GM19351 (cell line): ENCODE results near the gene GPR25.
"Not testable (repeated sequence)": the region's sequence is repeated elsewhere in the genome, so short reads cannot be mapped to it uniquely, and the experiment has no call there.

Source experiments
- ATAC-seq: cut with Tn5 transposase; IDR thresholded peaks from one replicate; pipeline ENCODE4 v1.9.1; 2021; ENCODE audit warnings: mild to moderate bottlenecking, moderate library complexity; ENCODE audit not compliant: unreplicated experiment

GPR25 gene

DNA sequence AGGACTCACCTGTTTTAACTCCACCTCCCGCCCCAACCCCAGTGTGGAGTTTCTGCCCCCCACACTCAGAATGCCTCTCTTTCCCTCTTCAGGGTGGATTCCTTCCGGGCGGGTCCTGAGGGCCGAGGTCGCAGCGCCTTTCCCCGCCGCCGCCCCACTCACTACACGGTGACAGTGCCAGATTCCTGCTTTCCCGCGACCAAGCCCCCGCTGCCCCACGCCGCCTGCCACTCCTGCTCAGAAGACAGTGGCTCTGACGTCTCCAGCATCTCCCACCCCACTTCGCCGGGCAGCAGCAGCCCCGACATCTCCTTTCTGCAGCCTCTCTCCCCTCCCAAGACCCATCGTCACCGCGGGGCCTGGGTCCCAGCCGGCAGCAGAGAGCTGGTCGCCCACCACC is 38.6 kb downstream of the GPR25 start:
- ATAC-seq: no peak

DNA sequence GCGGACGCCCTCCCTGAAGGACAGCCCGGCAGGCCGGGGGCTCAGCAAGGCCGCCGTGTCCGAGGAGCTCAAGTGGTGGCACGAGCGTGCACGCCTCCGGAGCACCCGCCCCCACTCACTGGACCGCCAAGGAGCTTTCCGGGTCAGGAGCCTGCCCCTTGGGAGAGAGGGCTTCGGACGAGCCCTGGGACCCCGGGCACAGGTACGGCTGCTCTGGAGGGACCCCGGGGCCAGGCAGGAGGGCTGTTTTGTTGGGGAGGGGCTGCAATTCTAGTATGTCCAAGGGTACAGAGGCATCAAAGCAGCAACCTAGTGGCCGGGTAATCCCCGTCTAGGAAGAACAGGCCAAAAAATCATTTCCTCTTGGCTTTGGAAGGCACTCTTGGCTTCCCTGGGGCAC is 39.2 kb downstream of the GPR25 start:
- ATAC-seq: not testable (repeated sequence)

DNA sequence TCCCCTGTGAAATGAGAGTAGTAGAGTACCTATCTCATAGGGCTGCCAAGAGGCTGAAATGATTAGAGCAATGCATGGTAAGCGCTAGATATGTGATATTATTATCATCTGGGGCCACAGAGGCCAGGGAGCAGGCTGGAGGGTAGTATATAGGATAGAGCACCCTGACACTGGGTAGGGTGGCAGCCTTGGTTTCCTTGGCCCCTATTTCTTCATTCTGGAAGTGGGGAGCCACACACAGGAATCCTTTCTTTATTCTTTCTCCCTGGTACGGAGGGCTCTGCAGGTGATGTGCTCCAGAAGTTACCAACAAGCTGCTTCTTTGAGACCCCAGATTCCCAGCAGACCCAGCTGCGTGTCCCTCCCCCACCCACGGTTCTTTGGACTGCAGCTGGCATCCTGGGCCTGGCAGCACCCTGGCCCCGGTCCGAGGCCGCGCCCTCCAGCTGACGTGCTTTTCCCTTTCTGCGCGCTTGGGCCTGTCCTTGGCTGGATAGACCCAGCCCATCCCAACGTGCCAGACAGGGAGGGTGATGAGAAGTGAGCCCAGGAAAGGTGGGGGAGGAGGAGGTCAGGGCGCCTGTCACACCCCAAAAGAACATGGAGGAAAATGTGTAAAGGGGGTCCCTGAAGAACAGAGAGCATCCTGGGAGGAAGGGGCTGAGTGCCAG is 40.1 kb downstream of the GPR25 start:
- ATAC-seq: no peak

DNA sequence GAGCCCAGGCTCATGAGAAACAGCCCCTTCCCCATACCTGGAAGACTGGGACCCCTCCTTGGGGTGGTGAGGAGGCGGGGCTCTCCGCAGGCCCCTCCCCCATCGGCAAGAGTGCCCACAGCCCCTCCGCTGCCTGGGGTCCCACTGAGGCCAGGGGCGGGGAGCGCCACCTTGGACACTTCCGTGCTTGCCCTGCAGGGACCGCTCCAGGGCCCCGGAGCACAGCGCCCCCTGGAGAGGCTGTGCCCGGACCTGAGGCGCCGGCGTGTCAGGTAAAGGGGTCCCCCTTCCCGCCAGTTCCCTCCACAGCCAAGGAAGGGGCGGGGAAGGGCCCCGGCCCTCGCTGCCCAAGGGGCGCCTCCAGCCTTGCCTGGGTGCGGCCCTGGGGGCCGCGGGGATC is 43.4 kb downstream of the GPR25 start:
- ATAC-seq: no peak

DNA sequence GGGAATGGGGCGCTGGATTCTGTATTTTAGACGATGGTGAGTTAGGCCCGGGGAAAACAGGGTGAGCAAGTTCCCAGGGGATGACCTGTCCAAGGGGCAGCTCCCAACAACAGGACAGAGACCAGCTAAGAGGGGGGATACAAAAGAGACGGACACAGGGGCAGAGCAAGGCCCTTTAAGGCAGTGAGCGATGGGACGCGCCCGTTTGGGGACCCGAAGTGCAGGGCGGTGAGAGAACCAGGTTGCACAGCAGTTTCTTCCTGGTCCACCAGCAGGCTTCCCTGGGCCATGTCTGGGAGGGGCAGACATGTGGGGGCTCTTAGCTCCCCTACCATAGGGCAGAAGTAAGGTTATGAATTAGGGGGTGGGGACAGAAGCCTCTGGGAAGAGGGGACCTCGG is 43.9 kb downstream of the GPR25 start:
- ATAC-seq: no peak

DNA sequence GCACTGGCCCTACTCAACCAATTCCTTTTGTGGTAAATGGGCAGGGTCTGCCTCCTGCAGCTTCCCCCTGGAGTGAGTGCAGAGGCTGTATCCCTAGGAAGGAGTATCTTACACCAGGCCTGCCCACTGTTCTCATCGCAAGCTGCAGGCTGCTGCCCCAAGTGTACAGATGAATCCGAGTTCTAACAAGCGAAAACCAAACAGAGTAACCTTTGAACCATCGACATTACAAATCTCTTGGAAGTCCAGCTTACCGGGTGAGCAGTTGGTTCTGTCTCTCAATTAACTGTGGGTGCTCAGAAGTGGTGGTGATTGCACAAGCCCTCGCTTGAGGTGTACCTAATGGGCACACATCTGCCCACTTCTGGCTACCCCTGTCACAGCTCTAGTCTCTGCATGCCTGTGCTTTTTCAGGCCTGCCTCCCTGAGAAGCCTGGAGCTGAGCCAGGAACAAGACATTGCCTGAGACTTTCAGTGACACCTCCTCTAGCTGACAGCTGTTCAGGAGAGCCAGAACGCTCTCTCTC is 44.6 kb downstream of the GPR25 start:
- no peak for ATAC-seq

DNA sequence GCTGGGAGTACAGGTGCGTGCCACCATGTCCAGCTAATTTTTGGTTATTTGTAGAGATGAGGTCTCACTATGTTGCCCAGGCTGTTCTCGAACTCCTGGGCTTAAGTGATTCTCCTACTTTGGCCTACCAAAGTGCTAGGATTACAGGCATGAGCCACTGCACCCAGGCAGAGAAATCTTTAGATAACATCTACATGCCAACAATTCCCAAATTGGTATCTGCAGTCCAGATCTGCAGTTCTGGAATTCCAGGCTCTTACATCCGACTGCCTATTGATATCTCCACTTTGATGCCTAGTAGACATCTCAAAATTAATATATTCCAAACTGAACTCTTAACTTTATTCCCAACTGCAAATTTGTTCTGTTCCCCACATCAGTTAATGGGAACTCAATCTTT is 45.2 kb downstream of the GPR25 start:
- ATAC-seq: no peak

DNA sequence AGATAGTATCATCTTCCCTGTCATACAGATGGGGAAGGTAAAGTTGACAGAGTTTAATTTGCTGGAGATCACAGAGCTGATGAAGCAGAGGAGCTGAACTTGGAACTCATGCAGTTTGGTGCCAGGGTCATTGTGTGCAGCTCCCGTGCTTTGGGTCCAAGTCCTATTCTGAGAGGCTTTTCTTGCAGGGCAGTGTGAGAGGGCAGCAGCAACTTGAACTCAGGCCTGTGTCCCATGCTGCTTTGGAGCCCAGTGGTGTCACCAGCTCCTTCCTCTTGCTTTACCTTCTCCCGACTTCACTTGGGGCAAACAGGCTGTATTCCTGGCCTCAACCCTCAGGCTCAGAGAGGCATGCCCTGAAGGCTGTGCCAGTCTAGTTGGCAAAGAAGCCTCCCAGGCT is 46.6 kb downstream of the GPR25 start:
- no peak for ATAC-seq

DNA sequence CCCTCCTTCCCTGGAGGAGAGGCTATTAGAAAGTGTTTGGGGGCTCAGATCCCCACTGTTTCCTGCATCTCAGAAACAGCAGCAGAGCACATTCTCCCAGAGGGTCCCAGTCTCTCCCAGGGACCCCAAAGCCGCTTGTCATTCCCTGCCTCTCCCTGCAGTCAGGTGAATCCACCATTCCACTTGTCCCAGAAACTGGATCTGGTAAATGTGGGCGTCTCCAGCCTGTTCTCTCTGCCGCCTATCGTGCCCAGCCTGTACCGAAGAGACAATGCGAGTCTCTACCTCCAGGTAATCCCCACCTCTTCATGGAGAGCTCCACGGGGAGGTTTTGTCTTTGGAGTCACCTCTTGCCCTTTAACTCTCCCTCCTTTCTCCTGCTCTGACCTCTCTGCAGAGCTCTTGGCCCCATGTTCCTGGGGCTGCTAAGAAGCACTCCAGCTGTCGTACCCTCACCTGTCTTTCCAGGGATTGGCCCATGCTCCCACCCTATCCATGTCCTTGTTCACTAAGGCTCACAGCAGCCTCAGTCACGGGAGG is 48.9 kb downstream of the GPR25 start:
- no peak for ATAC-seq

DNA sequence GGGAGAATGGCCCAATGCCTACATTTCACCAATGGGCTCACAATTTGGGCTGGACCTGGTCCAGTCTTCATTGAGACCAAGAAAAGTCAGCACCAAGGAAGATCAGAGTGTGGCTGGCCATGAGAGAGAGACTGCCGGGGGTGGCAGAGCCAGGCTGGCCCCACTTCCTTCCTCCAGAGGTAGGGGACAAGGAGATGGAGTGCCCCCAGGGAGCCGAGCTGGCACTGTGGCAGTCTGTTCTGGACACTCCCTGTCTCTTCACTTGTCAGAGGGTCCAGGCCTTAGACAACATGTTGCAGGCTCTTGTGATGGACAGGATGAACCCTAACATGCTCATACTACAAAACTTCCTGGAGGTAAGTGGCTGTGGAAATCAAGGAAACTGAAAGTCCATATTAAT is 49.6 kb downstream of the GPR25 start:
- ATAC-seq: no peak

DNA sequence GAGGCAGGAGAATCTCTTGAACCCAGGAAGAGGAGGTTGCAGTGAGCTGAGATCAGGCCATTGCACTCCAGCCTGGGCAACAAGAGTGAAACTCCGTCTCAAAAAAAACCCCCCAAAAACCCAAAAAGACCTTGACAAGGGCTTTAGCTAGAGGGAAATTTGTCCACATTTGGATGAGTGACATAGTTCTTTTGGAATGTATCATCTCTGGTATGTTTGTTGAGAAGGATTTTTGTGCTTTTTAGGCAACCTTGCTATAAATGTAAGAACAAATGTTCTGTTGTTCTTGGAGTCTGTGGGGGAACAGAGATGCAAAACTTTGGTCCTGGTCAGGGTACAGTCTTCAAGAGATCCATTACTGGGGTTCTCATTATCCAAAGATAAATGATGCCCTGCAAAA is 50.8 kb downstream of the GPR25 start:
- ATAC-seq: no peak
